Loucy (cell line): ENCODE measurements around the gene KLK12.

Source experiments
- EZH2phosphoT487 ChIP-seq: fragments of 200-600 bp; IDR thresholded peaks from 2 replicates; pipeline ENCODE4 v1.6.1; 2018; ENCODE audit warnings: antibody characterized with exemption, mild to moderate bottlenecking, moderate library complexity, borderline replicate concordance
- TF ChIP-seq, protein P1 (sequence below): fragments of 200-600 bp; sonication (generic); conservative IDR thresholded peaks from 2 replicates; pipeline ENCODE4 v1.5.1; 2014; ENCODE audit warnings: mild to moderate bottlenecking, antibody characterized with exemption, low read length

DNA sequence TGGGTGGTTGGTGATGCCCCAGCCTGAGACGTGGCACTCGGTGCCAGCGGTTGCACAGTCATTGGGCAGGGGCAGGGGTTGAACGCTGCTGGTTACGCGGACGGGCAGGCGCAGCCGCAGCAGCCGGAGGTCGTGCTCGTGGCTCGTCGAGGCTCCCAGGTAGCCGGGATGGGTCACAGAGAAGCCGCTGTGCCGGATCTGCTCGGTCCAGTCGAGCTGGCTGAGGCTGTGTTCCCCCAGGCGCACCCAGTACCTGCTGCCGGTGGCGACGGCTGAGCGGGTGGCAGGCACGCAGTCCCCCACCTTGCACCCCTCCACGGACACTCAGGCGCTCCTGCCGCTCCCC is 2.9 kb downstream of the KLK12 start:
- TF ChIP-seq, protein P1, sequence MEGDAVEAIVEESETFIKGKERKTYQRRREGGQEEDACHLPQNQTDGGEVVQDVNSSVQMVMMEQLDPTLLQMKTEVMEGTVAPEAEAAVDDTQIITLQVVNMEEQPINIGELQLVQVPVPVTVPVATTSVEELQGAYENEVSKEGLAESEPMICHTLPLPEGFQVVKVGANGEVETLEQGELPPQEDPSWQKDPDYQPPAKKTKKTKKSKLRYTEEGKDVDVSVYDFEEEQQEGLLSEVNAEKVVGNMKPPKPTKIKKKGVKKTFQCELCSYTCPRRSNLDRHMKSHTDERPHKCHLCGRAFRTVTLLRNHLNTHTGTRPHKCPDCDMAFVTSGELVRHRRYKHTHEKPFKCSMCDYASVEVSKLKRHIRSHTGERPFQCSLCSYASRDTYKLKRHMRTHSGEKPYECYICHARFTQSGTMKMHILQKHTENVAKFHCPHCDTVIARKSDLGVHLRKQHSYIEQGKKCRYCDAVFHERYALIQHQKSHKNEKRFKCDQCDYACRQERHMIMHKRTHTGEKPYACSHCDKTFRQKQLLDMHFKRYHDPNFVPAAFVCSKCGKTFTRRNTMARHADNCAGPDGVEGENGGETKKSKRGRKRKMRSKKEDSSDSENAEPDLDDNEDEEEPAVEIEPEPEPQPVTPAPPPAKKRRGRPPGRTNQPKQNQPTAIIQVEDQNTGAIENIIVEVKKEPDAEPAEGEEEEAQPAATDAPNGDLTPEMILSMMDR, result no peak
- no peak for TF ChIP-seq EZH2phosphoT487
